ENCODE data around the gene PASD1.

The PASD1 gene

DNA sequence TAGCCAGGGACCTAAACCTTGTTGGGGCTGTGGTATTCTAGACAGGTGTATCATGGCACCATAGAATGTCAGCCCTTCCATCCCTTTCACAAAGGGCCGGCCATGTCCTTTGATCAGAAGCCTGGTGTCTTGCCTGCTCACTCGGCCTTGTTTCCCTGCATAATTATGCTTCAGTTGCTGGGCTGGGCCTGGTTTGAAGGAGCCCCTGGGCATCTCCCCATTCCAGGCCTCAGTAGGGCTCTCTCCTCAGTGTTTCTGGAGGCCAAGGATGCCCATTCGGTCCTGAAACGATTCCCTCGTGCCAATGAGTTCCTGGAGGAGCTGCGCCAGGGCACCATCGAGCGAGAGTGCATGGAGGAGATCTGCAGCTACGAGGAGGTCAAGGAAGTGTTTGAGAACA lies 136.3 kb downstream of the PASD1 start:
- no peak overlapping the region for H3K27ac ChIP-seq (ENCODE audit: insufficient read depth, low read depth, low read length, poor library complexity, severe bottlenecking)
- H3K4me3 ChIP-seq (ENCODE audit: insufficient read depth, low read depth, low read length) = no peak overlapping the region
- no peaks in the 10 kb centered on the region for H3K9me3 ChIP-seq (ENCODE audit: control insufficient read depth, low read length)
- WGBS, 2 experiments = 92 to 97% methylated on average over 9 of the region's 9 CpGs
- no peaks in the 10 kb centered on the region for H3K36me3 ChIP-seq (ENCODE audit: control insufficient read depth, insufficient read depth, low read length)
- H3K4me1 ChIP-seq (ENCODE audit: control insufficient read depth, insufficient read depth, low read length) = no peaks in the 10 kb centered on the region
- peaks cover 11% of the 10 kb centered on the region for H3K27me3 ChIP-seq (ENCODE audit: control insufficient read depth, insufficient read depth, low read length, poor library complexity, severe bottlenecking)

DNA sequence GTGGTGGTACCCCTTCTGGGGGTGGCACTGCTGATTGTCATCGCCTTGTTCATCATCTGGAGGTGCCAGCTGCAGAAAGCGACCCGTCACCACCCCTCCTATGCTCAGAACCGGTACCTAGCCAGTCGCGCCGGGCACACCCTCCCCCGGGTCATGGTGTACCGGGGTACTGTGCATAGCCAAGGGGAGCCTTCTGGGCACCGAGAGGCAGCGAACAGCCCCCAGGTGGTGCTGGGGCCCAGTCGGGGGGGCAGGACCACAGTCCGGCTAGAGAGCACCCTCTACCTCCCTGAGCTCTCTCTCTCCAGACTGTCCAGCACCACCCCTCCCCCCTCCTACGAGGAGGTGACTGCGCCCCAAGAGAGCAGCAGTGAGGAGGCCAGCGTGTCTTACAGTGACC lies 137.1 kb downstream of the PASD1 start:
- H3K4me3 ChIP-seq (ENCODE audit: insufficient read depth, low read depth, low read length) = no peak overlapping the region
- no peaks in the 10 kb centered on the region for H3K36me3 ChIP-seq (ENCODE audit: control insufficient read depth, insufficient read depth, low read length)
- H3K4me1 ChIP-seq (ENCODE audit: control insufficient read depth, insufficient read depth, low read length) = no peaks in the 10 kb centered on the region
- H3K27ac ChIP-seq (ENCODE audit: insufficient read depth, low read depth, low read length, poor library complexity, severe bottlenecking) = no peak overlapping the region
- 93 to 96% methylated on average over 16 of the region's 16 CpGs for WGBS, 2 experiments
- no peaks in the 10 kb centered on the region for H3K9me3 ChIP-seq (ENCODE audit: control insufficient read depth, low read length)
- peaks cover 6% of the 10 kb centered on the region for H3K27me3 ChIP-seq (ENCODE audit: control insufficient read depth, insufficient read depth, low read length, poor library complexity, severe bottlenecking)

DNA sequence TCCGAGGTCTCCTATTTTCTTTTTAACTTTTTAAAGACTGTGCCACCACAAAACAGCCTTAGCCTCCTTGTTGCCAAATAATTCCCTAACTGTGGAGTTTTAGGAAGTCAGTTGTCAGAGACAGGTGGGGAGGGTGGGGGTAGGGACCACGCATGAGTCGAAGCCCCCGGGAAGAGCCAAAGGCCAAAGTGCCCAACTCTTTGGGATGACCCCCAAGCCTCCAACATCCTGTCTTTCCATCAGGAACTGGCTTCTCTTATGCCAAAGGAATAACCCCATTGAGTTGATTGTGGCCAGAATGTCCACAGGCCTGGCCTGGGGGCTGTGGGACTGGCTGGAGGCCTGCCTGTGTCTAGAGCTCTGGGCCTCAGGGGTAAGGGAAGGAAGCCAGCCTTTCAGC lies 137.6 kb downstream of the PASD1 start:
- Histone ChIP-seq H3K27me3 (ENCODE audit: control insufficient read depth, insufficient read depth, low read length, poor library complexity, severe bottlenecking) (peaks cover 4% of the 10 kb centered on the region), H3K36me3 (ENCODE audit: control insufficient read depth, insufficient read depth, low read length) (no peaks in the 10 kb centered on the region)
- 89 to 95% methylated on average over 4 of the region's 4 CpGs for WGBS, 2 experiments

GRCh38 chrX:151701531-151701930 lies 138.1 kb downstream of the PASD1 start:
- no peaks in the 10 kb centered on the region for H3K36me3 ChIP-seq (ENCODE audit: control insufficient read depth, insufficient read depth, low read length)
- H3K4me3 ChIP-seq (ENCODE audit: insufficient read depth, low read depth, low read length) = no peak overlapping the region
- 92 to 94% methylated on average over 6 to 7 of the region's 7 CpGs for WGBS, 2 experiments
- H3K4me1 ChIP-seq (ENCODE audit: control insufficient read depth, insufficient read depth, low read length) = no peaks in the 10 kb centered on the region
- no peaks in the 10 kb centered on the region for H3K27me3 ChIP-seq (ENCODE audit: control insufficient read depth, insufficient read depth, low read length, poor library complexity, severe bottlenecking)
- no peaks in the 10 kb centered on the region for H3K9me3 ChIP-seq (ENCODE audit: control insufficient read depth, low read length)
- H3K27ac ChIP-seq (ENCODE audit: insufficient read depth, low read depth, low read length, poor library complexity, severe bottlenecking) = no peak overlapping the region

More for the DNA sequence above, 137.6 kb downstream of the PASD1 start:
- Histone ChIP-seq H3K9me3 (ENCODE audit: control insufficient read depth, low read length) (no peaks in the 10 kb centered on the region), H3K4me1 (ENCODE audit: control insufficient read depth, insufficient read depth, low read length) (no peaks in the 10 kb centered on the region), H3K4me3 (ENCODE audit: insufficient read depth, low read depth, low read length) (no peak overlapping the region), H3K27ac (ENCODE audit: insufficient read depth, low read depth, low read length, poor library complexity, severe bottlenecking) (no peak overlapping the region)

DNA sequence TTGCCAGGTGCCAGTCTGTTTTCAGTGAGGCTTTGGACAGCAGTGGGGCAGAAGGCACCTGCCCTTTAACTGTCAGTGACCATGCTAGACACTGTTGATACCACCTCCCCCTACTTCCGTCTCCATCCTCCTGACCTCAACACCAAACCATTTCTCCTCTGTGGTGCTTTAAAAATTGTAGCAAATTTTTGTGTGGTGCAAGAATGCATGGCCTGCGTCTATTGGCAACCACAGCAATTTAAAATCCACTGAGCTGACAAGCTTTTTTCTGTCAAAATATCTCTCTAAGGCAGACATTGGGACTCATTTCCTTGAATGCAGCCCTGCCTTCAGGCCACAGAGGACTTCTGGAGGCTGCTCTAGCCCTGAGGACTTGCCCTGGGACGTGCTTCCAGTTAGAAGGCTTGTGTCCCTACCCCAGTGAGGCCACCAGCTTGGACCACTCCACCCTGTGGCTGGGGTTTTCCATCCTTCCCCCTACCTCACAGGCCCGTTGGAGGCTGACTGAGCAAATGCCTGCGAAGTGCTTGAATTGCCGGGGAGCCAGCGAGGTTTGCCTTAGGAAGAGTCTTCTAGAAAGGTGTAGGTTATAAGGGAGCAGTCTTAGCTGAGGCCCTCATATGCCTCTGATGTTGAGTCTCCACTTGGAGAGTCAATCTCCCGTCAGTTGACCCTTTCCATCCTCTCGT lies 138.7 kb downstream of the PASD1 start:
- Histone ChIP-seq H3K27me3 (ENCODE audit: control insufficient read depth, insufficient read depth, low read length, poor library complexity, severe bottlenecking) (no peaks in the 10 kb centered on the region), H3K4me3 (ENCODE audit: insufficient read depth, low read depth, low read length) (no peak overlapping the region), H3K4me1 (ENCODE audit: control insufficient read depth, insufficient read depth, low read length) (no peaks in the 10 kb centered on the region), H3K27ac (ENCODE audit: insufficient read depth, low read depth, low read length, poor library complexity, severe bottlenecking) (no peak overlapping the region), H3K36me3 (ENCODE audit: control insufficient read depth, insufficient read depth, low read length) (no peaks in the 10 kb centered on the region), H3K9me3 (ENCODE audit: control insufficient read depth, low read length) (no peaks in the 10 kb centered on the region)
- WGBS, 2 experiments = 87 to 93% methylated on average over 8 of the region's 9 CpGs

- H3K4me1 ChIP-seq (ENCODE audit: control insufficient read depth, insufficient read depth, low read length) = no peaks in the 10 kb centered on the region
- H3K27ac ChIP-seq (ENCODE audit: insufficient read depth, low read depth, low read length, poor library complexity, severe bottlenecking) = no peak overlapping the region
- no peak overlapping the region for H3K4me3 ChIP-seq (ENCODE audit: insufficient read depth, low read depth, low read length)
- no peaks in the 10 kb centered on the region for H3K36me3 ChIP-seq (ENCODE audit: control insufficient read depth, insufficient read depth, low read length)
- H3K9me3 ChIP-seq (ENCODE audit: control insufficient read depth, low read length) = no peaks in the 10 kb centered on the region
- 91% methylated on average over 7 of the region's 7 CpGs for WGBS, 2 experiments
- no peaks in the 10 kb centered on the region for H3K27me3 ChIP-seq (ENCODE audit: control insufficient read depth, insufficient read depth, low read length, poor library complexity, severe bottlenecking)
Measured at GRCh38 chrX:151702741-151703340, 139.4 kb downstream of the PASD1 start.

DNA sequence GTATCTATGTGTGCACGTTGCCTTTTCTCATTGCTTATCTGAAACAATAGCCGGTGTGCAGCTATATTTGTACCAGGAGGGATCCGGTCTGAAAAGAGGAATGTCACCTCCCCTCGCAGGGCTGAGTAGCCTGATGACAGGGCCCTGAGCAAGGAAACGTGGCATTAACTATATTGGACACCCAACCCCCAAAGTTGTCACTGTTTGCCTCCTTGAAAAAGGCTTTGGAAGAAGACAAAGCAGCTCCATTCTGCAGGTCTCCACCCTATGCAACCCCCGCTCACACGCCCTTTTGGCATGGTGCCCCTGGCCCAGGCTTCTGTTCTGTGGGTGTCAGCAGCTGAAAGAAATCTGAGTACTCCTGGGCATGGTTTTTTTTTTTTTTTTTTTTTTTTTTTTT lies 140.0 kb downstream of the PASD1 start:
- no peak overlapping the region for H3K27ac ChIP-seq (ENCODE audit: insufficient read depth, low read depth, low read length, poor library complexity, severe bottlenecking)
- 86 to 87% methylated on average over 6 to 7 of the region's 7 CpGs for WGBS, 2 experiments
- H3K4me3 ChIP-seq (ENCODE audit: insufficient read depth, low read depth, low read length) = no peak overlapping the region
- H3K36me3 ChIP-seq (ENCODE audit: control insufficient read depth, insufficient read depth, low read length) = no peaks in the 10 kb centered on the region
- no peaks in the 10 kb centered on the region for H3K9me3 ChIP-seq (ENCODE audit: control insufficient read depth, low read length)
- H3K27me3 ChIP-seq (ENCODE audit: control insufficient read depth, insufficient read depth, low read length, poor library complexity, severe bottlenecking) = no peaks in the 10 kb centered on the region
- no peaks in the 10 kb centered on the region for H3K4me1 ChIP-seq (ENCODE audit: control insufficient read depth, insufficient read depth, low read length)

DNA sequence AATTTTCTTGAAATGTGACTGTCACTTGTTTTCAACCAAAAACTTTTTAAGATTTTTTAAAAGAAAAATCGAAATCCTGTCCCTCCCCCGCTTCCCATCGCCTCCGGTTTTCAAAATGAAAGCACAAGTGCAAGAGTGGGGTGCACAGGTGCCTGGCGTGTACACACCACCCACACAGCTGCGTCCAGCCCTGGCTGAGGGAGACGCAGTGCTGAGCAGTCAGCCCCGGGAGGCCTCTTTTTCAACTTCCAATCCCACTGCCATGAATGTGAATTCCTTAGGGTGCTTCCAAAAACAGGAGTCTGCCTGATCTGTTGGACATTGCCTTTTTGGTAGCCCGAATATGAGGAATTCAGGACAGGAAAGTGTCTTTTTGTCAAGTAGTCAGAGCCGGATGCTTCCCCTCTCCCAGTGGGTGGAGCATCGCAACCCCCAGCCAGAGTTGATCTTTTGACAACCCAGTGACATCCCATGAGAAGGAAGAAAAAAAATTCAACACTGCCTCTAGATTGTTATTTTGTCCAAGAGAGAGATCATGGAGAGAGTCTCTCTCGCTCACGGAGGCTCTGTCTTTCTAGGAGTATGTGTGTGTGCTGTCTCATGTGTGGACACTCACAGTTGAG lies 140.7 kb downstream of the PASD1 start:
- no peak overlapping the region for H3K4me3 ChIP-seq (ENCODE audit: insufficient read depth, low read depth, low read length)
- no peaks in the 10 kb centered on the region for H3K9me3 ChIP-seq (ENCODE audit: control insufficient read depth, low read length)
- 85% methylated on average over 13 of the region's 13 CpGs for WGBS, 2 experiments
- no peaks in the 10 kb centered on the region for H3K36me3 ChIP-seq (ENCODE audit: control insufficient read depth, insufficient read depth, low read length)
- no peak overlapping the region for H3K27ac ChIP-seq (ENCODE audit: insufficient read depth, low read depth, low read length, poor library complexity, severe bottlenecking)
- no peaks in the 10 kb centered on the region for H3K4me1 ChIP-seq (ENCODE audit: control insufficient read depth, insufficient read depth, low read length)
- no peaks in the 10 kb centered on the region for H3K27me3 ChIP-seq (ENCODE audit: control insufficient read depth, insufficient read depth, low read length, poor library complexity, severe bottlenecking)

- WGBS, 2 experiments = 82 to 83% methylated on average over 7 of the region's 7 CpGs
- no peaks in the 10 kb centered on the region for H3K36me3 ChIP-seq (ENCODE audit: control insufficient read depth, insufficient read depth, low read length)
- no peaks in the 10 kb centered on the region for H3K4me1 ChIP-seq (ENCODE audit: control insufficient read depth, insufficient read depth, low read length)
- H3K9me3 ChIP-seq (ENCODE audit: control insufficient read depth, low read length) = no peaks in the 10 kb centered on the region
- no peak overlapping the region for H3K4me3 ChIP-seq (ENCODE audit: insufficient read depth, low read depth, low read length)
- H3K27me3 ChIP-seq (ENCODE audit: control insufficient read depth, insufficient read depth, low read length, poor library complexity, severe bottlenecking) = no peaks in the 10 kb centered on the region
- H3K27ac ChIP-seq (ENCODE audit: insufficient read depth, low read depth, low read length, poor library complexity, severe bottlenecking) = no peak overlapping the region
Measured at GRCh38 chrX:151708821-151709220, 145.3 kb downstream of the PASD1 start.

GRCh38 chrX:151710457-151710856 lies 147.0 kb downstream of the PASD1 start:
- Histone ChIP-seq H3K36me3 (ENCODE audit: control insufficient read depth, insufficient read depth, low read length) (no peaks in the 10 kb centered on the region), H3K27ac (ENCODE audit: insufficient read depth, low read depth, low read length, poor library complexity, severe bottlenecking) (no peak overlapping the region), H3K9me3 (ENCODE audit: control insufficient read depth, low read length) (no peaks in the 10 kb centered on the region), H3K4me3 (ENCODE audit: insufficient read depth, low read depth, low read length) (no peak overlapping the region), H3K27me3 (ENCODE audit: control insufficient read depth, insufficient read depth, low read length, poor library complexity, severe bottlenecking) (no peaks in the 10 kb centered on the region), H3K4me1 (ENCODE audit: control insufficient read depth, insufficient read depth, low read length) (no peaks in the 10 kb centered on the region)
- WGBS, 2 experiments = 83 to 94% methylated on average over 2 of the region's 2 CpGs
